ENCODE measurements around the gene EHBP1L1. TPM values are rescaled to one million over a fixed set of nuclear protein-coding genes. Genes with fewer than 3 reads are reported as not detected.
A peak's percentile ranks its signal among the peaks of the same experiment; 100 is the strongest.

The EHBP1L1 gene
- total and polyA plus RNA-seq, 2 of the 13 experiments (the other 11 are each of a cell fraction or from before 2014, with no cell fraction given), result 8.3 to 10.6 TPM

- TF ChIP-seq, protein P1, sequence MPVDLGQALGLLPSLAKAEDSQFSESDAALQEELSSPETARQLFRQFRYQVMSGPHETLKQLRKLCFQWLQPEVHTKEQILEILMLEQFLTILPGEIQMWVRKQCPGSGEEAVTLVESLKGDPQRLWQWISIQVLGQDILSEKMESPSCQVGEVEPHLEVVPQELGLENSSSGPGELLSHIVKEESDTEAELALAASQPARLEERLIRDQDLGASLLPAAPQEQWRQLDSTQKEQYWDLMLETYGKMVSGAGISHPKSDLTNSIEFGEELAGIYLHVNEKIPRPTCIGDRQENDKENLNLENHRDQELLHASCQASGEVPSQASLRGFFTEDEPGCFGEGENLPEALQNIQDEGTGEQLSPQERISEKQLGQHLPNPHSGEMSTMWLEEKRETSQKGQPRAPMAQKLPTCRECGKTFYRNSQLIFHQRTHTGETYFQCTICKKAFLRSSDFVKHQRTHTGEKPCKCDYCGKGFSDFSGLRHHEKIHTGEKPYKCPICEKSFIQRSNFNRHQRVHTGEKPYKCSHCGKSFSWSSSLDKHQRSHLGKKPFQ (CRISPR knock-in tag; IDR thresholded peaks at IDR 0.05; ENCODE audit: insufficient replicate concordance), result no peak
- peak in 1 of 2 experiments; percentile 25; a peak in 1 of 4 replicates for TF ChIP-seq EP300 (IDR thresholded peaks at IDR 0.05; ENCODE audit: low read depth in 2 of 2, low read length in 2 of 2)
- no peak for TF ChIP-seq EP300 (CRISPR knock-in tag; IDR thresholded peaks at IDR 0.05; ENCODE audit: borderline replicate concordance)
- TF ChIP-seq BCL6 (CRISPR knock-in tag; IDR thresholded peaks at IDR 0.05), result 0 out of 2 replicates have a peak, but pooled peaks have one; percentile 23
- no peak for TF ChIP-seq NFKB2 (CRISPR knock-in tag; IDR thresholded peaks at IDR 0.05; ENCODE audit: borderline replicate concordance)
- TF ChIP-seq NR2F6 (IDR thresholded peaks at IDR 0.05), result peak; percentile 64
- TF ChIP-seq NR2F6 (CRISPR knock-in tag; IDR thresholded peaks at IDR 0.05), result peak; percentile 84
- TF ChIP-seq, protein P2, sequence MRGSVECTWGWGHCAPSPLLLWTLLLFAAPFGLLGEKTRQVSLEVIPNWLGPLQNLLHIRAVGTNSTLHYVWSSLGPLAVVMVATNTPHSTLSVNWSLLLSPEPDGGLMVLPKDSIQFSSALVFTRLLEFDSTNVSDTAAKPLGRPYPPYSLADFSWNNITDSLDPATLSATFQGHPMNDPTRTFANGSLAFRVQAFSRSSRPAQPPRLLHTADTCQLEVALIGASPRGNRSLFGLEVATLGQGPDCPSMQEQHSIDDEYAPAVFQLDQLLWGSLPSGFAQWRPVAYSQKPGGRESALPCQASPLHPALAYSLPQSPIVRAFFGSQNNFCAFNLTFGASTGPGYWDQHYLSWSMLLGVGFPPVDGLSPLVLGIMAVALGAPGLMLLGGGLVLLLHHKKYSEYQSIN (CRISPR knock-in tag; IDR thresholded peaks at IDR 0.05; ENCODE audit: borderline replicate concordance), result no peak
- no peak for TF ChIP-seq LRRFIP1 (CRISPR knock-in tag; conservative IDR thresholded peaks at IDR 0.05)
- no peak for TF ChIP-seq NONO (IDR thresholded peaks at IDR 0.05)
- 0 out of 2 replicates have a peak, but pooled peaks have one; percentile 21 for TF ChIP-seq NONO (CRISPR knock-in tag; conservative IDR thresholded peaks at IDR 0.05)
- no peak for TF ChIP-seq ZNF121 (CRISPR knock-in tag; IDR thresholded peaks at IDR 0.05)
- 0 out of 2 replicates have a peak, but pooled peaks have one; percentile 42 for TF ChIP-seq MEIS2 (CRISPR knock-in tag; IDR thresholded peaks at IDR 0.05)
- TF ChIP-seq ZNF335 (CRISPR knock-in tag; IDR thresholded peaks at IDR 0.05), result 0 out of 2 replicates have a peak, but pooled peaks have one; percentile 55
- TF ChIP-seq ATF7 (IDR thresholded peaks at IDR 0.05), result no peak
- TF ChIP-seq ATF7 (CRISPR knock-in tag; IDR thresholded peaks at IDR 0.05), result no peak
- TF ChIP-seq HNF1A (IDR thresholded peaks at IDR 0.05; ENCODE audit: low read depth), result no peak
- 0 out of 2 replicates have a peak, but pooled peaks have one; percentile 44 for TF ChIP-seq HNF1A (CRISPR knock-in tag; IDR thresholded peaks at IDR 0.05; ENCODE audit: borderline replicate concordance)
- no peak for TF ChIP-seq EZH2 (conservative IDR thresholded peaks at IDR 0.05; ENCODE audit: low read depth, low read length)
- TF ChIP-seq FIP1L1 (IDR thresholded peaks at IDR 0.05; ENCODE audit: borderline replicate concordance, insufficient read depth, low read depth, low read length), result no peak
- no peak for TF ChIP-seq JUN (CRISPR knock-in tag; IDR thresholded peaks at IDR 0.05)
- TF ChIP-seq FOSL1 (CRISPR knock-in tag; IDR thresholded peaks at IDR 0.05; ENCODE audit: borderline replicate concordance), result peak; percentile 48; the same call in 1 of the 2 replicates
Measured at GRCh38 chr11:65555693-65556231, 20.1 kb upstream of the EHBP1L1 start (continued).

Data from HepG2 (cell line).